GM19023 (cell line): ENCODE results near the gene SH2D1B.

Experiments
- ATAC-seq: cut with Tn5 transposase; IDR thresholded peaks from one replicate; pipeline ENCODE4 v1.9.1; 2021; ENCODE audit warnings: mild to moderate bottlenecking, moderate library complexity; ENCODE audit not compliant: unreplicated experiment

Gene SH2D1B

DNA sequence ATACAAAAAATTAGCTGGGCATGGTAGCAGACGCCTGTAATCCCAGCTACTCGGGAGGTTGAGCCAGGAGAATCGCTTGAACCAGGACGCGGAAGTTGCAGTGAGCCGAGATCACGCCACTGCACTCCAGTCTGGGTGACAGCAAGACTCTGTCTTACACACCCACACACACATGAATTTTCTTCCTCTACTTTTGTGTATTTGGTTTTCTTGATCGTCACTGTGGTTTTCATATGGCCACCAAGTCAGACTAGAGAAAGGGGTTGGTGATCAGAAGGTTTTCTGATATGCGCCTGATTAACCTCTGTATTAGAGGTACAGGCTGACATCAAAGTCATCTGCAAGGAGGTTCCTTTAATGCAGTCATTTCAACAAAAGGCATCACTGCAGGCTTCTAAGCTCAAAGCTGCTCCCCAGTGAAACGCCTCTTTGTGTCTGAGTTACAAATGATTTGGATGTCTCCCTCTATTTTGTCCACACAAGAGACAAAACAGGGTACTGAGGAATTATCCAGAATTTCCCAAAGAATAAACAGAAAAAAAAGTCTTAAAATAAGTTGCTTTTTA, 11.1 kb downstream of the SH2D1B start:
- ATAC-seq: no peak

DNA sequence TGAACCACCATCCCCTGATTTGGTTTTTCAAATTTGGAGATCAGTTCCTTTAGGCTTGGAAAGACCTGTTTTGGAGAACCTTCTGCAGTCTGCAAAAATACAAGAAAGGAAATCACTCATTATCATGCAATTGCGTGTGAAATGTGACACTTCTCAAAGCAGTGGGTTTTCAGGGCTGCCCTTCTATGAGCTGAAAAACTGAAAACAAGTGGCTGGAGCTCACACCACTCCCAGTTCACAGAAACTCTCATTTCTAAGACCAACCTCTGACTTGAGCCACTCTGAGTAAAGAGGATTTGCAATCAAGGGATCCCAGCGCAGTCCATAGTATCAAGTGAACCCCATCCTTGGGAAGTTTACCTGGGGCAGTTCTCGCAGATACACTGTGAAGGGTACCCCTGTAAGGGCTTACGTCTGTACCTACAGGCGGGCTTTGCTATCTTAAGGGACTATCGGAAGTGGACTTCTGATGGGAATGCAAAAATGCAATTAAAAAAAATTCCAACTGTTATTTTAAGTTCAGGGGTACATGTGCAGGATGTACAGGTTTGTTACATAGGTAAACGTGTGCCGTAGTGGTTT, 12.8 kb downstream of the SH2D1B start:
- no peak for ATAC-seq

DNA sequence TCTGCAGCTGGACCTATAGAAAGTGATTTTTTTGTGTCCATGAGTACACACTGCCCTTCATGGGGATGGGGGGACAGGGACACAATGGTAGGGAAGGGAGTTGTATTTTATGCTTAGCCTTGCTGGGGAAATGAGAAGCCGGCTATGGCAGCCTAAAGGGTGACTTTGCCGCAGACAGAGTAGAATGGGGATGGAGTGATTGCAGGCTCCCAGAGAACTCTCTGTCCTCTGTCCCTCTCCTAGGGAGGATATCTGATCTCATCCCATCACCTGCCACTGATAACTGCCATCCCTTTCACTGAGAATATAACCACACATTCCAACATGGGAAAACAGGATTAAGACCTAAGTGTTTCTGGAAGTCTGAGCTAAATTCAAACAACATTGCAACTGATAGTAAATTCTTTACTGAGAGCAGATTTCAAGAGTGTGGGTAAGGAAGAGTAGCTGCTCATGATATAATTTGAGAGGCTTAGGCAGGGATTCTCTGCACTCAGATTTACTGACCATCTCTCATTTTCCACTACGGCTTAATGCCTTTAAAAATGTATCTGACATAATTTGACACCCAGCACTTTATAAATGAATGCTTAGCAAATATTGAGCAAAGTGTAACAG, 13.9 kb downstream of the SH2D1B start:
- ATAC-seq: no peak

DNA sequence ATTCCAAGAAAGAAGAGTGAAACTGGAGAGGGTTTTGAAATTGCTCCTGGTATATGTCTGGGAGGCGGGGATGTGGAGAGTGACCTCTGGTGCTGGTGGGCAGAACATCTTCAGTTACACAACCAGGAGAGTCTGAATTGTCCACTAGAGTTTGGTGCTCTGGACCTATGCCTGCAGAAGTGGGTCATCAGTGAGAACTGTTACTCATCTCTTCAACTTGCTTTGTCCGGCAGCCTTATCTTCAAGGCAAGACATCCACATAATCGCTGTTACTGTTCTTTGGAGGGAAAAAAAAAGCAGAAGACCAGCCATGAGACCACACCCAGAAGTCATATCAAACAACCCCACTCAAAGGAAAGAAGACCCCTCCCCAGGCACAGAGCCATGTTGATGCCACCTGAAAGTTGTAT, 14.9 kb downstream of the SH2D1B start:
- ATAC-seq: no peak

DNA sequence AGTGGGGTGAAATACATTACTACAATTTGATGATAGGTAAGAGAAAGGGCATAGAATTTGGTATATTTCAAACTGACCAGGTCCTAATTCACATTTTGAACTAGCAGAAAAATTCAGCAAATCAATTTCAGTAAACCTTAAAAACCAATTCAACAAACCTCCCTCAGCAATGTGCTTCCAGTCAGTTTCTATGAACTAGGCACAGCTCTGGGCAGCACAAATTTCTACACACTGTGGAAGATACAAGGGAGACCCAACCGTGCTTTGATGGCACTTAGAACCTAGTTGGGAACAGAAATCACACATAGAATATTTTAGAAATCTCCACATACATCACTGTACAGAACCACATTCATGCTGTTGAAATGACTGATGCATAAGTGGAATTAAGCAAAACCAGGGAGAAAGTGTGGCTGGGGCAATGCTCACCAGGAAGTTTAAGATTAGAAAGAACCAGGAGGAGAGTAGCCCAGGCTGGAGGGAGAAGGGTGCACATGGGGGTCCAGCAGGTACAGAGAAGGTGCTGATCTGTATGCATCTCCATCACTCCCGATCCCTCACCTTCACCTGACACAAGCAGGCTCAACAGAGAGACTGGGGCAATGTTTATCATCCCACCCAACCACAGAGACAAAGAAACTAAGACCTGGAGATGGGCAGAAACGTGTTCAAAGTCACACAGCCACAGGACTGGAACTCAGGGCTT, 15.6 kb downstream of the SH2D1B start:
- no peak for ATAC-seq

DNA sequence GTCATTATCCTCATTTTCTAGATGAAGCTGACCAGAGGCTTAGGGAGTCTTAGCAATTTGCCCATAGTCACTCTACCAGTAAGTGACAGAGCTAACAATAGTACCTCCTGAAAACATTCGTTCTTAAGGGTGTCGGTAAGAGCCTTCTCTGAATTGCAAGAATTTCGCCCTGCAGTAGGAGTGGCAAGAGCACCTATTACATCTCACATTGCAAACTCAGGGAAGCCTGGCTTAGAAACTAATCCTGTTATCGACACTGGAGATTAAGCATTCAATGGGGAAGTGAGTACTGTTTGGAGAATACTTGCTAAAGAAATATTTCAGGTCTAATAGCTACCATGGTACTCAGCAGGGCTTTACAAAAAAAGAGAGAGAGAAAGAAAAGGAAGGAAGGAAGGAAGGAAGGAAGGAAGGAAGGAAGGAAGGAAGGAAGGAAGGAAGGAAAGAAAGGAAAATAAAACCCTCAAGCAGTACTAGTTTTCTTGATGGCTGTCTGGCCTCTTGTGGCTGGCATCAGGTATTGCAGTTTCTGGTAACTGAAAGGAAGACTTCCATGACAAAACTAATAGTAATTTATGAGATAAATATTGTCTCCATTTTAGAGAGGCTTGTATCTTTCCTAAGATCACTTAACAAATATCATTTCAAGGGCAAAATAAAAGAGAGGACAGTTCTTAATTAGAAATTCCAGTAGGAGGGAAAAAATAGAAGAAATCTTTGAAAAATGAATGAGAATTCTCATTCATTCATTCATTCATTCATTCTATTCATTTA, 20.0 kb downstream of the SH2D1B start:
- no peak for ATAC-seq

DNA sequence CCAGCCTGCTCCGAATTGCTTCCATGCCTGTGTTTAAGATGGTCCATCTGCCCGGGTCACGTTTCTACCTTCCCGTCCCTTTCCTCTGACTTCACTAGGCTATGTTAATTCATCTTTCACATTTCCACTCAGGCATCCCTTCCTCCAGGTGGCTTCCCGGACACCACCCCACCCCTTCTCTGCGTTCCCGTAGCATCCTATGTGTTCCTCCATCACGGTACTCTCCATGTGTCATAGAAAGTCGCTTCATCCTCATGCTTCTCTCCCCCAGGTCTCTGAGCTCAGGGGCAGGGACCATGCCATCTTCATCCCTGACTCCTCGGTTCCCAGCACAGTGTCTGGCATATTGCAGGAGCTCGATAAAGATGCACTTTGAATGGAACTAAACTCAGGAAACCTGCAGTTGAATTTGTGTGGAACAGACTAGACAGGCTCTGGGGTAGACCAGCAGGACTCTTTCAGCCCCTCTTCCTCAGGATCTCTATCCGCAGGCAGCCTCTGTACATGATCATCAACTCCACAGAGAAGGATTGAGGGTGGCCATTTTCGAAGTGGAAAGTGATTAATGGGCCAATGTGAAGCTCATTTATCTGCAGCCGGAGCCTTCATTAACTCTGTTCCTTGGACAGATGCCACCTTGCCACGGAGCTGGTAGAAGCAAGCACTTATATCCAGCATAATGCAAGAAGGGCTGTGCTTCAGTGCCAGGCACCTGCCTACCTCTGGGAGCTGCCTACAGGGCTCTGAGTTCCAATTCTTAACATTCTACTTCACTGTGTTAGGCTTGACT, 21.3 kb downstream of the SH2D1B start:
- no peak for ATAC-seq

DNA sequence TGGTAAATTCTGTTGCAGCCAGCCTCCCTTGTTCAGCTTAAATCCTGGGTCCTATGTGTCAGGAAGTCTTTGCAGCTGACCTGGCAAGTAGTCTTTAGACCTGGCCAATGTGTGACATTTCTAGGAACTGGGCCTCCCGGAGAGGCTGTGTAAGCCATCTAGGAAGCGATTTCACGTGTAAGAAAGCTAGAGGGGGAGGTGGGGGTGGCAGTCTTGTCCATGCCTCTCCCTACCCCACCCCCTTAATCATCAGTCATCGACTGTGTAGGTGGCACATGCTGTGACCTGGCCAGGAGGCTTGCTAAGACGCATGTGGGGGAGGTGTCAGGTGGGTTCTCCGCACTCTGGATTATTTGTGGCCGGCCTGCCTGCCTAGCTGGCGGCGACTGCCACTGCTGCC, 22.0 kb downstream of the SH2D1B start:
- no peak for ATAC-seq

DNA sequence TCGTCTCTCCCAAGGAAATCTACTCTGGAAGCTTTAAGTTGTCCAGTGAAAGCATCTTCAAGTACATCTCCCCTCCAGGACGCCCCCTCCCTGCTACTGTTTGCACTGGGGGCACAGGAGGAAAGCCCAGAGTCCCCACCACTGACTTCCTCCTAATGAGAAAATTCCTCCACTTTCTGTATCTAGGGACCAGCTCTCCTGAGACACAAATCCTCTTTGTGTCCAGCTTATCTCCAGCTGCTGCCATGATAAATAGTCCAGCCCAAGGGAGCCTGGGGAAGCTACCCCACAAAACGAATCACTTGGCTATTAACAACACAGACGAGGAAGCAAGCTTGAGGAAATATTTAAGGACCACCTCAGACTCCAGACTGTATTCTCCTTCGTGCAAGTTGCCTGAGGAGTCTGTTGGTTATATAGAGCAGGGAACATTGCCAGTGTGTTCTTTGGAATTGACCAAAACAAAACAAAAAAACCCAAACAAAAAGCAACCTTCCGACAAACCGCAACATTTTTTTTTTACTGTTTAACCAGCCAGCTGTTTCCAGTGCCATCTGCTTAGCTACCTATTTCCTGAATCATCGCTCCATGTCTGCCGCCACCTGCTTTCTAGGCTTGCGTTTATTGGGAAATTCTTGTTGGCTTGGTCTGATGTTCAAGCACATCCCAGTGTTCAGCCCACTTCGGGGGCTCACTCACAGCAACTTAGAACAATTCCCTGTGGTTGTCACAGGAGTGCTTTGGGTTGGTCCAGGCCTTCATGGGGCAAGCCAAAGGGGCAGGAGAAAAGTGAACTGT, 22.7 kb downstream of the SH2D1B start:
- no peak for ATAC-seq

DNA sequence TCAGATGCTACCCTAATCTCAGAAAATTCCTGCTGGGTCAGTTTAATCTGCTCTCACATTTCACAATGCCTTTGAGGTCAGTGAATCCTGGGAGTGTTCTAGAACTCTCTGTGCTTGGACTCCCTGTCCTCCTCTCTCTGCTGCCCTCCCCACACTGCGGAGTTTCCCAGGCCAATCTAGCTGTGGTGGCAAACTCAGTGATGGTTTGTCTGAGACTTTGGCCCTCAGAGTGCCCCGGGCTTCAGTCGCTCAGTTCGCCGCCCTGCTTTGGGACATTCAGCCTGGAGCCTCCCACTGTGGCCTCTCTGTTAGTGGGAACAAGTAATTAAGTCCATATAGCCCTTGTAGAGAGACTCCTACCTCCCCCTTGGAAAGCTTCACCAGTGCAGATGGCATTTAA, 23.3 kb downstream of the SH2D1B start:
- ATAC-seq: no peak

DNA sequence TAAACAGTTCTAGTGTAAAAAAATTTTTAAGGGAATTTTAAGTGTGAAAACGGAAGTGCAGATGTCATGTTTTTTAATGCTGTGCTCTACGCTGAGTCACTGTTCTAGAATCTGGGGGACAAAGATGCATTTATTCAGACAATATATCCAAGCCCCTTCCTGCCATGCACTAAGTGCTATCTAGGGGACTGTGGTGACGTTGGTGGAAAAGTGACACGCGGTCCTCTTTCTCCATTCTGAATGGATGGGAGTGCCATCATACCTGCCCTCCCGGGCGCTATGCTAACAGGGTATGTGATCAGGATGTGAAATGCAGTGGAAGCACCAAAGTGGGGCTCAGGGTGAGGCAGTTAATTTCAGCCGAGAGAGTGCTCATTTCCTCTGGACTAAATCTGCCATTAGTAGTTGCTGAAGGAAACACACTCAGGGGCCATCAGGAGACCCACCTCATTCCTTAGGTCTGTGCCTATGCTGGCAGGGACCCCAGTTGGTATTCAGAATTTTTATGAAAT, 23.8 kb downstream of the SH2D1B start:
- no peak for ATAC-seq

DNA sequence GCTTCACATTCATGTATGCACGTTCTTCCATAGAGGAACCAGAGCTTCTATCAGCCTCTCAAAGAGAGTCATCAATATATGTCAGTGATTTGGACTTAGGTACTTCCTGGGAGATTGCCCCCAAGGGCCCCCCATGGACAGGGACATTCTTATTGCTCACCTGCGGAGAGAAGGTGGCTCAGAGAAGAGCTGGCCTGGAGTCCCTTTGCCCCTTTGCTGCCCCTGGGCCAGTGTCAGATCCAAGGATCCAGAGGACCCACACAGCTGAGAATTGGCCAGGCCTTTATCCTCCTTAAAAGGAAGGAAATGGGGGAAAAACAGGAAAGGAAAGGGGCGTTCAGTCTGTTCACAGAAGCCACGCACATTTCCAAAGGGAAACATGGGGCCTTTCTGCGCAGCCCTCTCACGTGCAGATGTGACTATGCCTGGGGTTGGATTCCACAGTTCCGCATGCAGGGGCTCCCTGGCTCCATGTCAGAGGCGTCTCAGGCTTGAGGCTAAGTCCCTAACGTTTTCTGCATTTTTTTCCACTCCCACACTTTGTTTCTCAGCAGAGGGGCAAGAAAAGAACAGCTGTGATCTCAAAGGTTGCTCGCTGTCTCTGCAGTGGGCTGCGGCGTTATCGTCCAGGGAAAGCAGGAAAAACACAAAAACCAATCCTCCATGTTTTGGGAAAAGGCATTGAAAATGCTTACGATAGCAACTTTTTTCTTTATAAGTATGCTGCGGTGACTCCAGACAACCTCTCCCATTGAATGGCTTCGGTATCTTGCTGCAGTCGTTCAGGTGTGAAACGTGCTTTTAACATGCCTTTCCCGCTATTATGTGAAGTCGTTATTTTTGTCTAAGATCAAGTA, 24.5 kb downstream of the SH2D1B start:
- no peak for ATAC-seq

DNA sequence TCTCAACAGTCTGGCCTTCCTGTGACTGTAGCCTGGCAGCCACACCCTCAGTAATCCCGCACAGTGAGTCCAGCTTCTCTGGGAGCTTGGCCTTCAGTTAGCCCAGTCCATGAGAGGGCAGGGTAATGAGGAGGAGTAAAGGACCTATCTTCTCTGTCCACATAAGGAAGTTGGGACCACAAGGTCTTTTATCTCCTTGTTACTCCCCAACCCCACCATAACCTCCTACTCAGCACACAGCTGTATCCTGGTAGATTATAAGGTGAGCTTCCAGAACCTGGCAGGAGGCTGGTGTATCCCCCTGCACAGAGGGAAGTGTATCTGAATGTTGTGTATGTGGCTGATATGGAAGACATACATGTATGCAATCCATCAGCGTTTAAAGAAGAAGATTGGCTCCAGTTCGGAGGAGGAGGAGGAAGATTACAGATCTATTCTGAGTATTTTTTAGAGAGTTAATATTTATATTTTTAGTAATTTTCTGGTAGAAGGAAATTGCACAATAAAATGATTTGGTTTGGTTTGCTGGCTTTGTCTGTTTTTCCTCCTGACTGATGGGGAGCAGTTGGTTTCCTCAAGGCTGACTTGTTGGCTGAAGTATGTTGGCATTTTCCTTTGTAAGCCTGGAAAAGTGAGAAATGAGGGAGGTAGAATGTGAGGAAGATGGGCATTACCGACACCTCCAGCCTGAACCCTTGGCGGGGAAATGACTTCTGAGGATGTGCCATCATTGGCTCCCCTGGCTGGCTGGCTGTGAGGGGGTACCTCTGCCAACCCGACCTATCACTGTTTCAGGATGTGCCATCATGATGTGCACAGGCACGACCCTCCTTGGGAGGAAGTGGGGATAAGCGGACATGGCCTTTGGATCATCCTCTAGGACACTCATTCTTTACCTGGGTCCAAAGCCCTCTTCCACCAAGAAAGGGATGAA, 25.4 kb downstream of the SH2D1B start:
- ATAC-seq: no peak

DNA sequence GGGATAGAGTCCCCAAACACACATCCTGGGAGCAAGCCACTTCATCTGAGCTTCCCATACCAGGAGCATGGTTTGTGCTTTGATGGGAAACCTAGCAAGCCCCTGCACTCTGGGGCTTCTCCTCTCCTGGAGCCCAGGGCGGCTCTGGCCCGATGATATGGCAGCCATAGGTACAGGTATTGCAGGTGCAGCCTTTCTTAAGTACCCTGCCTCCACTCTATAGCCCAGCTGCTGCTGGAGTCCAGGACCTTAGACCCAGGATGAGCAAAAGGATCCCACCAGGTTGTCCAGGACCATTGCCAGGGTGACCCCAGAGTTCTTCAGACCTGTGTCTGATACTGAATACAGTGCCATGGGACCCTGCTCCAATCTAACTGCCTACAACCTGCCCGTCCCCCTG, 26.2 kb downstream of the SH2D1B start:
- ATAC-seq: no peak

DNA sequence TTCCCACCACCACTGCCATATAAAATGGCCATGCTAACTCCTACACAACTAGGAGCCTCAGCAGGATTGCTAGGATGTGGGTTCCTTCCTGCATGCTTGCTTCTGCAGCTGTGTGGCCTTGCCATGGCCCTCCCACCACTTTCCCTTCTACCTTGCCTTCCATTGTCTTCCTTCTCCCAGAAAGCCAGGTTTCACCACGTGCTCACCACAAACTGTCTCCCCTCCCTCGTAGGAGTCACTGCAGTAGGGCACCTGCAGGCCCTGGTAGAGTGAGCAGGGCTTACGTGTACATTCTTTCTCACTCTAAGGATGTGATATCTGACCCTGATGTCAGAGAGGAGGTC, 26.7 kb downstream of the SH2D1B start:
- no peak for ATAC-seq

DNA sequence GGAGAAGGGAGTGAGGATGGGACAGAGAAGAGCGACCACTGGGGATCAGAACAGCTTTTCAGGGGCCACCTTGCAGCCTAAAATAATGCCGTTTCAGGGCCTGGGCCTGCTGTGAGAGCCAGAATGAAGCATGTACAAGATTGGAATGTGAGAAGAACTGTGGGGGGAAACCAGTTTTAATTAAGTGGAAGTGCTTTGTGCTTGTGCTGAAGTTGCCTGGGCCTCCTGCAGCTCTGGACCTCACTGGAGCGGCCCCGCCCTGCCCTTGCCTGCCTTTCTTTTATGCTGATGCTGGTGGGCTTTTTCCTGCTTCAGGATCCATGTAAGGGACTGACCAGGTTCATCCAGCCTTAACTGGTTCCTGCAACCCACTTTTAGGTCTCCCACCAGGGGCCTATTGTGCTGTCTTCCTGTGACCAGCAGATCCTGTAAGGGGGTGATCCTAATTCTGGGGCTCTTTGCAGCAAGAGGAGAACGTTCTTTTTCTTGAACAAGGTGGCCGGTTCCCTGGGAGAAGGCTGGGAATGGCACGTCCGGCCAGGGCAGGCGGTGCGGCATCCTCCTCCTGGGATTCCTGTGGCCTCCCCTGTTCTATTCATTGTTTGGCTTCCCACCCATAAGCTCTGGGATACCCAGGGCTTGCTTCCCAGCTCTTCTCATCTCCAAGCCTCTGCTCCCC, 27.2 kb downstream of the SH2D1B start:
- ATAC-seq: no peak

DNA sequence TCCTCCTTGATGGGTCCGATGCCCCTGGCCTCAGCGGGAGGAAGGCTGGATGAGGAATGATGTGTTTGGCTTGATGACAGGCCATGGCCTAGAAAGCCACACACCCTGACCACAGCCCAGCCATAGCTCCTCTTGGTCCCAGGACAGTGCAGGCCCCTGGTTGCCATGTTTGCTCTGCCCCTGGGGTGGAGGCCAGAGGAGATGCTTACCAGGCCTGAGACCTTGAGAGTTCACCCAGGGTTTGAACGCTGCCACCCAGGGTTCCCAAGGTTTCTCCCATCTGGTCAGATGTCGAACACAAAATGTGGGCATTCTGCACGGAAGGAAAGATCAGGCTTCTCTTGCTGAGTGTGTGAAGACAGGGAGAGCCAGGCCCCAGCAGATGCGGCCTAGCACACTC, 27.8 kb downstream of the SH2D1B start:
- no peak for ATAC-seq
